Measurements from ENCODE around the gene MAP1B. TPM values are rescaled to one million over a fixed set of nuclear protein-coding genes. Genes with fewer than 3 reads are reported as not detected.

MAP1B gene
- total RNA-seq, 1 donor from 2014 or later: 0.09 TPM

GRCh38 chr5:72151646-72152045 is 44.4 kb downstream of the MAP1B start:
- no peaks in the 10 kb centered on the region for H3K36me3 Mint-ChIP-seq (ENCODE audit: low read depth)
- no peaks in the 10 kb centered on the region for H3K9me3 Mint-ChIP-seq
- DNase-seq: no peak
- H3K4me1 Mint-ChIP-seq: no peaks in the 10 kb centered on the region
- H3K27ac Mint-ChIP-seq: no peak overlapping the region
- no peak overlapping the region for H3K4me3 Mint-ChIP-seq
- peaks cover 17% of the 10 kb centered on the region for H3K27me3 Mint-ChIP-seq
- intact Hi-C loops (cut with micrococcal nuclease): no loop called here

DNA sequence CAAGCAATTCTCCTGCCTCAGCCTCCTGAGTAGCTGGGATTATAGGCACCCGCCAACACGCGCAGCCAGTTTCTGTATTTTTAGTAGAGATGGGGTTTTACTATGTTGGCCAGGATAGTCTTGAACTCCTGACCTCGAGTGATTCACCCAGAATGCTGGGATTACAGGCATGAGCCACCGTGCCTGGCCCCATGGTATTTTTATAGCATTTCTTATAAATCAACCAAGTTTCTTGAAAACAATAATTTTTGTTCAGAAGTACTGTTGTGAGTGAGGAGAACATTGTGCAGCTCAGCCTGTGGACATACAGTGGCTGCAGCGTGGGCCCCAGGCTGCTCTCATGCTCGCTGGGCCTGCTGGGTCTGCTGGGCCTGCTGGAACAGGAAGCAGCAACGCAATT is 45.3 kb downstream of the MAP1B start:
- Mint-ChIP-seq H3K9me3 (no peaks in the 10 kb centered on the region), H3K36me3 (ENCODE audit: low read depth) (no peaks in the 10 kb centered on the region)
- intact Hi-C loops (cut with micrococcal nuclease): no loop called here

GRCh38 chr5:72153551-72153950 is 46.3 kb downstream of the MAP1B start:
- Mint-ChIP-seq H3K36me3 (ENCODE audit: low read depth) (no peaks in the 10 kb centered on the region), H3K27ac (no peak overlapping the region), H3K4me1 (no peaks in the 10 kb centered on the region), H3K4me3 (no peak overlapping the region), H3K9me3 (no peaks in the 10 kb centered on the region), H3K27me3 (peaks cover 21% of the 10 kb centered on the region)
- intact Hi-C loops (cut with micrococcal nuclease): no loop called here
- DNase-seq: no peak

More for the DNA sequence above, 45.3 kb downstream of the MAP1B start:
- Mint-ChIP-seq H3K4me1 (no peaks in the 10 kb centered on the region), H3K4me3 (no peak overlapping the region), H3K27me3 (peaks cover 20% of the 10 kb centered on the region), H3K27ac (no peak overlapping the region)
- no peak for DNase-seq

DNA sequence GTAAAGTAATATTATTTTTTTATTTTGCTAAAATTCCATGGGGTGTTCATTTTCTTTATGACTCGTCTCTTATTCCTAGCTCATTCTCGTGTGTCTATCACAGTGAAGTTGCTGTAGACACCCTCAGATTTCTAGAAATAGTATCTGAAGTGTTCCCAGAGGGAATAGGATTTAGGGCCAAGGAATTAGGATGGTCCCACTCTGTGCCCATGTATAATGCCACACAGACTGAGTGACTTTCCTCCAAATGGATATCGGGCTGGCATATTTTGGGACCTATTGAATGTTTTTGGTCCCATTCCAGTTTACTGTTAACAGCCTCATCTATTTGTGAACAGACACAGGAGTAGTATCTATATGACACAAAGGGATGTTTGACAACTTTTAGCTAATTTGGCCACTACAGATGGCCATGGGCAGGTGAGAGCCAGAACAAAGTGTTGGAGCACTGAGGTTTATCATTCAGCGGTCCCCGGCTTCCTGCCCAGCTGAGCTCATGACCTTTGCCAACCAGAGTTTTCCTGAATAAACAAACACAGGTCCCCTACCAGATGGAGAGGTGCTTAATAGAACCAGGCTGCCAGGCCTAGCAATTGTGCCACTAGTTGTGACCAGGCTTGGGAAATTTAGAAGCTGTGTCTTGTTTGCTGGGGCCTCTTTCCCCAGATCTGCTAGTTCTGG is 46.9 kb downstream of the MAP1B start:
- Mint-ChIP-seq H3K27ac (no peak overlapping the region), H3K27me3 (peaks cover 19% of the 10 kb centered on the region), H3K9me3 (no peaks in the 10 kb centered on the region), H3K4me3 (no peak overlapping the region), H3K4me1 (no peaks in the 10 kb centered on the region), H3K36me3 (ENCODE audit: low read depth) (no peaks in the 10 kb centered on the region)
- no peak for DNase-seq
- intact Hi-C loops (cut with micrococcal nuclease): no loop called here

DNA sequence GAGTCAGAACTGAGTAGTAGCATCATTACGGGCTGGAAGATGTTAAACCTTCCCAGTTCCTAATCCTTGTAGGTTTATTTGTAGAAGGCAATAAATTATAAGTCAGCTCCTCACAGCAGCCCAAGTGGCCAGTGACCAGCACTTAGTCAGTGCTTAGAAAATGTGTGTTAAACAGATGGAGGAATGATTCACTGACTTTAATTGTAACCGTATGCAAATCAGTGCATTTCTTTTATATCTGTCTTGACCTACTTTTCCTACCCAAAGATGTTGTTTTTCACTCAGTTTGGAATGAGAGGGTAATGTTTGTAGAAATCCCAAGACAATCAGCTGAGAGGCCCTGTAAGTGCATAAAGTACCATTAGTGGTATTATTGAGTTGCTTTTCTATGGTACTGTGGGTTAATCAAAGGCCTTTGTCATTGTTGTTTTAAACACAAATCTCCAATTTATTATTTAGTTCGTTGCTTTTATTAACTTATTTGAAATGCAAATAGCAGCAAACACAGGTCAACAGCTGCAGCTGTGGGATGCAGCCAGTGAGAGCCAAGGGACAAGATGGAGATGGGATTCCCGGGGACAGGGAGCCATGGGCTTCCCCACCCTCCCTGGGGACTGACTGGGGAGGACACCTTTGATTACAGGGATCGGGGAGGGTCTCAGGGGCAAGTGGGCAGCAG is 49.8 kb downstream of the MAP1B start:
- Mint-ChIP-seq H3K36me3 (ENCODE audit: low read depth) (no peaks in the 10 kb centered on the region), H3K27ac (no peak overlapping the region), H3K9me3 (no peaks in the 10 kb centered on the region), H3K27me3 (peaks cover 17% of the 10 kb centered on the region), H3K4me3 (no peak overlapping the region), H3K4me1 (no peaks in the 10 kb centered on the region)
- no peak for DNase-seq
- intact Hi-C loops (cut with micrococcal nuclease): no loop called here

DNA sequence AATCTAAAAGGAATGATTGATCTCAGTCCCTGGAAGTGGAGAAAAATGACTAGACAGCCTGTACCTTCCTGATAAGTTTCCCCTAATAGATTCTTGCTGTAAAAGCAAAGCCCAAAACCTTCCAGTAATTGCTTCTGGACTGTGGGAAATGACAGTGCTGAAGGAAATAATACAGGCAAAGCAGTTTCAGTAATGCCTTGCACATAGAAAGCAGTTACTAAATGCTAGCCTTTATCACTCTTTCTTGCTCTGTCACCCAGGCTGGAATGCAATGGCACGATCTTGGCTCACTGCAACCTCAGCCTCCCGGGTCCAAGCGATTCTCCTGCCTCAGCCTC is 50.3 kb downstream of the MAP1B start:
- Mint-ChIP-seq H3K9me3 (no peaks in the 10 kb centered on the region), H3K27me3 (peaks cover 19% of the 10 kb centered on the region), H3K27ac (no peak overlapping the region), H3K4me1 (no peaks in the 10 kb centered on the region), H3K4me3 (no peak overlapping the region), H3K36me3 (ENCODE audit: low read depth) (no peaks in the 10 kb centered on the region)
- intact Hi-C loops (cut with micrococcal nuclease): no loop called here
- no peak for DNase-seq

GRCh38 chr5:72159501-72159911 is 52.2 kb downstream of the MAP1B start:
- no peak overlapping the region for H3K4me3 Mint-ChIP-seq
- H3K9me3 Mint-ChIP-seq: no peaks in the 10 kb centered on the region
- H3K27me3 Mint-ChIP-seq: peaks cover 23% of the 10 kb centered on the region

GRCh38 chr5:72160329-72160728 is 53.1 kb downstream of the MAP1B start:
- no peaks in the 10 kb centered on the region for H3K36me3 Mint-ChIP-seq (ENCODE audit: low read depth)
- intact Hi-C loops (cut with micrococcal nuclease): no loop called here
- H3K27me3 Mint-ChIP-seq: peaks cover 23% of the 10 kb centered on the region
- no peak for DNase-seq
- H3K27ac Mint-ChIP-seq: no peak overlapping the region
- no peak overlapping the region for H3K4me3 Mint-ChIP-seq
- no peaks in the 10 kb centered on the region for H3K9me3 Mint-ChIP-seq
- H3K4me1 Mint-ChIP-seq: no peaks in the 10 kb centered on the region

More at GRCh38 chr5:72159501-72159911, 52.2 kb downstream of the MAP1B start:
- Mint-ChIP-seq H3K4me1 (no peaks in the 10 kb centered on the region), H3K36me3 (ENCODE audit: low read depth) (no peaks in the 10 kb centered on the region), H3K27ac (no peak overlapping the region)
- intact Hi-C loops (cut with micrococcal nuclease): no loop called here
- DNase-seq: no peak

GRCh38 chr5:72160959-72161358 is 53.7 kb downstream of the MAP1B start:
- Mint-ChIP-seq H3K4me1 (no peaks in the 10 kb centered on the region), H3K9me3 (no peaks in the 10 kb centered on the region), H3K4me3 (no peak overlapping the region), H3K27ac (no peak overlapping the region), H3K36me3 (ENCODE audit: low read depth) (no peaks in the 10 kb centered on the region), H3K27me3 (peaks cover 23% of the 10 kb centered on the region)
- intact Hi-C loops (cut with micrococcal nuclease): no loop called here
- no peak for DNase-seq

DNA sequence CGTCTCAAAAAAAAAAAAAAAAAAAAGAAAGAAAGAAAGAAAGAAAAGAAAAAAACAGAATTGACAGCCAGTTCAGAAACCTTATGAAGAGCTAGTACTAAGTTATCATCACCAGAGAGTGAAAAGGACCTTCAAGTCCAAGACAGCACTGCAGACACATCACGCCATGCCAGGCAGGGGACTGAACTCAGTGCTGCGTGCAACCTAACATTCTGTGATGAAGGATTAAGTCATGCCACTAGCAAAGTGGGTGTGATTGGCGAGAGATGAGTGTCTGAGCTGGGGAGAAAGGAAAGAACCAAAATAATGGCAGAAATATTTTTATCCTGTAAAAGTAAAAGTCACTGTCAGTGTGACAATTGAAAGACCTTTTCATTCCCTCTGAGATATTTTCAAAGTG is 54.7 kb downstream of the MAP1B start:
- DNase-seq: no peak
- no peaks in the 10 kb centered on the region for H3K9me3 Mint-ChIP-seq
- no peak overlapping the region for H3K27ac Mint-ChIP-seq
- H3K27me3 Mint-ChIP-seq: peaks cover 26% of the 10 kb centered on the region
- H3K4me1 Mint-ChIP-seq: no peaks in the 10 kb centered on the region
- H3K4me3 Mint-ChIP-seq: no peak overlapping the region
- intact Hi-C loops (cut with micrococcal nuclease): no loop called here
- no peaks in the 10 kb centered on the region for H3K36me3 Mint-ChIP-seq (ENCODE audit: low read depth)

- Mint-ChIP-seq H3K36me3 (ENCODE audit: low read depth) (no peaks in the 10 kb centered on the region), H3K4me1 (no peaks in the 10 kb centered on the region)
- intact Hi-C loops (cut with micrococcal nuclease): no loop called here
These were observed 56.2 kb downstream of the MAP1B start for GRCh38 chr5:72163349-72163983.

DNA sequence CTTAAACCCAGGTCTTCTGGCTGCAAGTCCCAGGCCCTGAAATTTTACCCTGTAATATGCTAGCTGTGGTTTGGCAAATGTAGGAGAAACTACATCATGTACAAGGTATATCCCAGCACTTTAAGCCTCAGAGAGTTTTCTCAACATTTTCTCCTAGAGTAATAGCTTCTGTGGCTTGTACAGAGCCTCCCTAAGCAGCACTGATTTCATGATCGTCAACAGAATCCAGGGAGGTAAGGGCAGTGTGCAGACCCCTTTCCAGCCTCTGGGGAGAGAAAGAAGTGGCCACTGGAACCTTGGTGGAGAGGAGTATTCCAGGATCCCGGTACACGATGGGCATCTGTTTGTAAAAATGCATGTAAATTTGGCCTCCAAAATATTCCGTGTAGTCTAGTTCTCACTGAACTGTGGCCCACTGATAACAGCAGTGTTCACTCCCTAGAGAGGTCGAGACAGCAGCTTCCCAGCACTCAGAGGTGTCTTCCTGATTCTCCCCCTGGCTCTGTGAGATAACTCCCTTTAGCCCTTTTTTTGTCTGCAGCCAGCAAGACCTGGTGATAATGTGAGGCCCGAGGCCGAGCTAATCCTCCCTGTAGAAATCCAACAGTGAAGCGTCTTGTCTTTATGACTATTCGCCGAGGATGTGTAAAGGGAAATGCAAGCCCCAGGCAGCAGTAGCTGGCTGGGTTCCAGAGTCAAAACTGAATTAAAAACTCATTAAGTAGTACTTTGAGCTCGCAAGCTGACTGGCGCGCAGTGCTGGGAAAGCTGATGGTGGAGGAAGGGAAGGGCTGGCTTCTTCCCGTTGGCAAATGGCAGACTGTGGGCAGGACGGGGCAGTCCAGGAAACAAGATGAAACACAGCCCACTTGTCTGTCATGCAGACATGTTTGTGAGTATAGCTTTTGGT is 59.0 kb downstream of the MAP1B start:
- Mint-ChIP-seq H3K4me3 (no peak overlapping the region), H3K27ac (no peak overlapping the region), H3K36me3 (ENCODE audit: low read depth) (no peaks in the 10 kb centered on the region), H3K4me1 (no peaks in the 10 kb centered on the region), H3K27me3 (peaks cover 39% of the 10 kb centered on the region), H3K9me3 (no peaks in the 10 kb centered on the region)
- no peak for DNase-seq
- intact Hi-C loops (cut with micrococcal nuclease): no loop called here

More at GRCh38 chr5:72163349-72163983, 56.2 kb downstream of the MAP1B start:
- H3K27me3 Mint-ChIP-seq: peaks cover 28% of the 10 kb centered on the region
- H3K9me3 Mint-ChIP-seq: no peaks in the 10 kb centered on the region
- DNase-seq: no peak
- no peak overlapping the region for H3K4me3 Mint-ChIP-seq
- H3K27ac Mint-ChIP-seq: no peak overlapping the region

DNA sequence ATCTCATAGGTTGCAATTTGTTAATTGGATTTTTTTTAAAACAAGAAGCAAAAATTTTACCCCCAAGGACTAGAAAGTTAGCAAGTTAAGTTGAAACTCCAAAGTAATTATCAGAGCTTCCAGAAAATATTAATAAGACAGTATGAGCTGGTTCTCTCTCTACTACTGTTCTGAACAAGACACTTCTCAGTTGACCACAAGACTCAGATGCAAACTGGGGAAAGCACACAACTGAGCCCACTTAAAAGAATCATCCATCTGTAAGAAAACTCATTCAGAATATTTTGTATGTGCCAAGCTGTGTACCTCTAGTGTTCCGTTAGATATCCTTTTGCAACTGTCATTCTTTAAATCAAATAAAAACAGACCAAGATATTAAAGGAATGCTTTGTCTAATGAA is 60.0 kb downstream of the MAP1B start:
- Mint-ChIP-seq H3K4me1 (peaks cover 2% of the 10 kb centered on the region), H3K9me3 (no peaks in the 10 kb centered on the region), H3K4me3 (no peak overlapping the region), H3K27me3 (peaks cover 39% of the 10 kb centered on the region), H3K36me3 (ENCODE audit: low read depth) (no peaks in the 10 kb centered on the region), H3K27ac (no peak overlapping the region)
- intact Hi-C loops (cut with micrococcal nuclease): no loop called here
- no peak for DNase-seq

- DNase-seq: no peak
- H3K36me3 Mint-ChIP-seq (ENCODE audit: low read depth): no peaks in the 10 kb centered on the region
- no peak overlapping the region for H3K27ac Mint-ChIP-seq
- H3K4me1 Mint-ChIP-seq: peaks cover 2% of the 10 kb centered on the region
- intact Hi-C loops (cut with micrococcal nuclease): no loop called here
- H3K9me3 Mint-ChIP-seq: no peaks in the 10 kb centered on the region
- H3K27me3 Mint-ChIP-seq: peaks cover 36% of the 10 kb centered on the region
- no peak overlapping the region for H3K4me3 Mint-ChIP-seq
These were observed 60.5 kb downstream of the MAP1B start for GRCh38 chr5:72167804-72168203.

Data from activated CD4-positive, alpha-beta T cell treated with anti-CD3 and anti-CD28 coated beads, Interleukin-2, amount 10 ng/mL, durations not matched to agents 24 days and 14 days (primary cell).